Transverse colon (tissue), 4 donors: ENCODE results near the gene CDK5RAP1.

Experiments used
- EP300 ChIP-seq: sonication (generic); formaldehyde crosslinking; IDR thresholded peaks from one replicate; pipeline ENCODE4 v1.6.1; 2017; ENCODE audit warnings: antibody characterized with exemption, low read depth
- POLR2A ChIP-seq: fragments of 450-650 bp; IDR thresholded peaks from one replicate; pipeline ENCODE4 v1.6.1; 2016; ENCODE audit warnings: antibody characterized with exemption, mild to moderate bottlenecking, moderate library complexity
- POLR2AphosphoS5 ChIP-seq, 3 donors: sonication (generic); formaldehyde crosslinking; IDR thresholded peaks; one replicate each; pipeline ENCODE4 v1.6.1; 2016; ENCODE audit warnings: antibody characterized with exemption in 3 of 3
- TF ChIP-seq, protein P1 (sequence below), 5 experiments: fragments of 200-600 bp in 3 of 5; fragments of 450-650 bp in 2 of 5; sonication (generic) in 3 of 5; IDR thresholded peaks; 1 replicate in 2 of 5; 2 replicates in 3 of 5; pipeline ENCODE4 v1.5.1; 2016 to 2017; ENCODE audit warnings: antibody characterized with exemption in 5 of 5, inconsistent platforms in 3 of 5, mild to moderate bottlenecking in 2 of 5, moderate library complexity in 1 of 5

DNA sequence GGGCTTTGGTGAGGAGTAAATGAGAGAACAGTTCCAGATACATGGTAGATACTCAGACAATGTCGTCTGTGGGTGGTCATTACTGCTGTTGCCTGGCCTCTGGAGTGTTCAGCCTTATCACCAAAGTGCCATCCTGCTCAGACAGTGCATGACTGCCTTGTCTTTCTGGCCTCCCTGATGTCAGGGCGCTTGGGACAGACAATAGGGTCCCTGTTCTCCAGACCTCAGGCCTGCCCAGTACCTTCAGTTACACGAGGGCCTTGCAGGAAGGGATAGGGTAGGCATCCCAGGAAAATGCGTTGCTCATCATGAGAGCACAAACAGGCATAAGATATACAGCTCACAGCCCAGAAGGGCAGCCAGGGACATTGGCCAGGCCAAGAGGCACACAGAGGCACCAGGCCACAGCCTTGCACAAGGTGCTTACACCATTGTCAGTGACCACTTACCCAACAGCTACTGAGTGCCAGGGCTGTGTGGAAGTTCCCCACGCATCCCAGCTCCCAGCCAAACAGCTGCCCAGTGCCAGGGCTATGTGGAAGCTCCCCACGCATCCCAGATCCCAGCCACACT is 90.9 kb downstream of the CDK5RAP1 start:
- TF ChIP-seq, protein P1, sequence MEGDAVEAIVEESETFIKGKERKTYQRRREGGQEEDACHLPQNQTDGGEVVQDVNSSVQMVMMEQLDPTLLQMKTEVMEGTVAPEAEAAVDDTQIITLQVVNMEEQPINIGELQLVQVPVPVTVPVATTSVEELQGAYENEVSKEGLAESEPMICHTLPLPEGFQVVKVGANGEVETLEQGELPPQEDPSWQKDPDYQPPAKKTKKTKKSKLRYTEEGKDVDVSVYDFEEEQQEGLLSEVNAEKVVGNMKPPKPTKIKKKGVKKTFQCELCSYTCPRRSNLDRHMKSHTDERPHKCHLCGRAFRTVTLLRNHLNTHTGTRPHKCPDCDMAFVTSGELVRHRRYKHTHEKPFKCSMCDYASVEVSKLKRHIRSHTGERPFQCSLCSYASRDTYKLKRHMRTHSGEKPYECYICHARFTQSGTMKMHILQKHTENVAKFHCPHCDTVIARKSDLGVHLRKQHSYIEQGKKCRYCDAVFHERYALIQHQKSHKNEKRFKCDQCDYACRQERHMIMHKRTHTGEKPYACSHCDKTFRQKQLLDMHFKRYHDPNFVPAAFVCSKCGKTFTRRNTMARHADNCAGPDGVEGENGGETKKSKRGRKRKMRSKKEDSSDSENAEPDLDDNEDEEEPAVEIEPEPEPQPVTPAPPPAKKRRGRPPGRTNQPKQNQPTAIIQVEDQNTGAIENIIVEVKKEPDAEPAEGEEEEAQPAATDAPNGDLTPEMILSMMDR (IDR thresholded peaks at IDR 0.05), result no peak
- TF ChIP-seq POLR2AphosphoS5 (IDR thresholded peaks at IDR 0.05), result no peak
- TF ChIP-seq POLR2A, result no peak
- TF ChIP-seq EP300, result no peak
